HUES6 (cell line): ENCODE measurements around the gene RABGAP1.

Experiments used
- H3K27ac ChIP-seq: 2 replicates; pipeline ENCODE4 v1.7.0; 2013; ENCODE audit warnings: low read depth, mild to moderate bottlenecking, low read length, inconsistent platforms
- H3K27me3 ChIP-seq: 2 replicates; pipeline ENCODE4 v1.6.1; 2013; ENCODE audit warnings: low read length; ENCODE audit not compliant: control insufficient read depth, insufficient read depth
- H3K36me3 ChIP-seq: 2 replicates; pipeline ENCODE4 v1.6.1; 2013; ENCODE audit warnings: low read length; ENCODE audit not compliant: control insufficient read depth, insufficient read depth
- H3K4me1 ChIP-seq: 2 replicates; pipeline ENCODE4 v1.6.1; 2013; ENCODE audit warnings: low read length; ENCODE audit not compliant: control insufficient read depth, insufficient read depth
- H3K4me3 ChIP-seq: 2 replicates; pipeline ENCODE4 v1.5.1; 2013; ENCODE audit warnings: low read depth, low read length
- H3K9ac ChIP-seq: one replicate; pipeline ENCODE4 v1.6.1; 2013; ENCODE audit warnings: mild to moderate bottlenecking, low read length
- H3K9me3 ChIP-seq: 2 replicates; pipeline ENCODE4 v1.6.1; 2013; ENCODE audit warnings: low read depth, low read length; ENCODE audit not compliant: control insufficient read depth, insufficient read depth

The RABGAP1 gene

GRCh38 chr9:123098096-123098459, 157.3 kb downstream of the RABGAP1 start:
- H3K4me3 ChIP-seq: no peak overlapping the region
- H3K36me3 ChIP-seq: peaks cover 73% of the 10 kb centered on the region
- no peaks in the 10 kb centered on the region for H3K27me3 ChIP-seq
- H3K9me3 ChIP-seq: no peaks in the 10 kb centered on the region
- peak overlapping the region; percentile 44 for H3K27ac ChIP-seq
- H3K4me1 ChIP-seq: peaks cover 31% of the 10 kb centered on the region
- H3K9ac ChIP-seq: no peak overlapping the region

DNA sequence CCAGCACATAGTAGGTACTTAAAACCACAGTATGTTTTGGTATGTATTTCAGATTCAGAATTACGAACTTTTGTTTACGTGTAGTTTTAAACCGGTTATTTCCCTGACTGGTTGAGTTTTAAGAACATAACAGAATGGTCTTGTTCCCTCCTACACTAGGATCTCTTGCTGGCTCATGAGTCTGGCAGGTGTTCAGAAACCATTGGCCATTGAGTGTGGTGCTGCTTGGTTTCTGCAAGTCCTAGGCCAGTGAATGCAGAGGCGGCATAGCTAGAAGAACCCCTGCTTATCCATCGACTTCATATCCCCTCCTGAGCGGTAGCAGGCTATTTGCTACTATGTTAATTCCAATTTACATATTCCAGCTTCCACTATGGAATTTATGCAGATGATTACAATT, 158.2 kb downstream of the RABGAP1 start:
- H3K36me3 ChIP-seq: peaks cover 70% of the 10 kb centered on the region
- no peak overlapping the region for H3K9ac ChIP-seq
- no peaks in the 10 kb centered on the region for H3K27me3 ChIP-seq
- no peaks in the 10 kb centered on the region for H3K9me3 ChIP-seq
- no peak overlapping the region for H3K4me3 ChIP-seq
- H3K27ac ChIP-seq: no peak overlapping the region
- H3K4me1 ChIP-seq: peaks cover 33% of the 10 kb centered on the region

GRCh38 chr9:123099548-123099947, 158.7 kb downstream of the RABGAP1 start:
- Histone ChIP-seq H3K27ac (no peak overlapping the region), H3K4me1 (peaks cover 33% of the 10 kb centered on the region), H3K9ac (no peak overlapping the region), H3K36me3 (peaks cover 73% of the 10 kb centered on the region), H3K9me3 (no peaks in the 10 kb centered on the region), H3K27me3 (no peaks in the 10 kb centered on the region), H3K4me3 (no peak overlapping the region)

DNA sequence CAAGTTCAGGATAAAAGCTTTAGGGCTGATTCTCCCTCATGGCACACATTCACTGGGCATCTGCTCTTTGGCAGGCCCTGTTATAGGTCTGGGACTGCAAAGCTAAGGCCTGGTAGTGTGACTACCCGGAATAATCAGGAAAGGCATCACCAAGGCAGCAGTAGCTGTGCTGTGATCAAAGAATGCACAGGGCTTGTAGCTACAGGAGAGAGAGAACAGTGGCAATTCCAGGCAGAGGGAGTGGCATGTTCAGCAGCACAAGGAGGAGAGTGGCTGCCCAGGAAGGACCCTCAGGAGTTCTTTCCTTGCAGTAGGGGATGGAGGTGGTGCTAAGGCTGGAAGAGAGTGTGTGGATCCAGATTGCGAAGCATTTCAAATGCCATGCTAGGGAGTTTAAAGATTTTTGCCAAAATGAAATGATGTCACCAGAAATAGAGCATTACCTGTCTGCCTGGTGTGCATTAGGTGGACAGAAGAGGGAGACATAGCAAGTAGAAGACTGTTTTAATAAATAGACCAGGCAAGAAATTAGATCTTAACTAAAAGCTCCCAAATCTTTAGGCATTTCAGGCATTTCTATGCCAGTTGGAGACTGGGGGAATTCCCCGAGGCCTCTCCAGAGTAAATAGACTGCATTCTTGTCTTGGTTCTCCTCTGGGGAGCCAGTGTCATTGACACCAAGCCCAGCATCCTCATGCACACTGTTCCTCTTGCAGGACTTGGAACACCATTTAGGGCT, 161.7 kb downstream of the RABGAP1 start:
- Histone ChIP-seq H3K9ac (peak overlapping the region; percentile 10), H3K27me3 (no peaks in the 10 kb centered on the region), H3K36me3 (peaks cover 73% of the 10 kb centered on the region), H3K4me1 (peaks cover 26% of the 10 kb centered on the region), H3K9me3 (no peaks in the 10 kb centered on the region), H3K27ac (no peak overlapping the region), H3K4me3 (no peak overlapping the region)

DNA sequence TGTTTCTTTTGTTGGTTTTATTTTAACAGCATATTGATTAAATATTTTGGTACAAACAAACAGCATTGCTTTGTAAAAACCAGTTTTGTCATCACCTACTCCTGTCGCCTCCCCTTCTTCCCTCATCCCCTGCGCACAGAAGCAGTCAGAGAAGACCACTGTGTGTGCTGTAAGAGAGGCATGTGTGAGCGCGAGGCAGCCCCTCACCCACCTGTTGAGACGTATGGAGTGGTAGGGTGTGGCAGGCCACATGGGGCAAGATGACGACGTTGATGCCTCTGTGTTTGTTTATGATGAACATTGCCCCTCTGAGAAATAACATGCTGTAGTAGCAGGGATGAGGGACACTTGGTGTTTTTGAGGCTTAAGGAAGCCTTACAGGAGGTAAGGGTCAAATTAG, 164.0 kb downstream of the RABGAP1 start:
- H3K9me3 ChIP-seq: no peaks in the 10 kb centered on the region
- no peak overlapping the region for H3K27ac ChIP-seq
- H3K36me3 ChIP-seq: peaks cover 72% of the 10 kb centered on the region
- no peak overlapping the region for H3K9ac ChIP-seq
- no peak overlapping the region for H3K4me3 ChIP-seq
- H3K27me3 ChIP-seq: no peaks in the 10 kb centered on the region
- peaks cover 15% of the 10 kb centered on the region for H3K4me1 ChIP-seq

- no peaks in the 10 kb centered on the region for H3K27me3 ChIP-seq
- H3K4me1 ChIP-seq: peaks cover 15% of the 10 kb centered on the region
- no peak overlapping the region for H3K9ac ChIP-seq
- H3K9me3 ChIP-seq: no peaks in the 10 kb centered on the region
- H3K4me3 ChIP-seq: no peak overlapping the region
- peaks cover 75% of the 10 kb centered on the region for H3K36me3 ChIP-seq
- H3K27ac ChIP-seq: no peak overlapping the region
These were observed 164.7 kb downstream of the RABGAP1 start for GRCh38 chr9:123105490-123105889.

DNA sequence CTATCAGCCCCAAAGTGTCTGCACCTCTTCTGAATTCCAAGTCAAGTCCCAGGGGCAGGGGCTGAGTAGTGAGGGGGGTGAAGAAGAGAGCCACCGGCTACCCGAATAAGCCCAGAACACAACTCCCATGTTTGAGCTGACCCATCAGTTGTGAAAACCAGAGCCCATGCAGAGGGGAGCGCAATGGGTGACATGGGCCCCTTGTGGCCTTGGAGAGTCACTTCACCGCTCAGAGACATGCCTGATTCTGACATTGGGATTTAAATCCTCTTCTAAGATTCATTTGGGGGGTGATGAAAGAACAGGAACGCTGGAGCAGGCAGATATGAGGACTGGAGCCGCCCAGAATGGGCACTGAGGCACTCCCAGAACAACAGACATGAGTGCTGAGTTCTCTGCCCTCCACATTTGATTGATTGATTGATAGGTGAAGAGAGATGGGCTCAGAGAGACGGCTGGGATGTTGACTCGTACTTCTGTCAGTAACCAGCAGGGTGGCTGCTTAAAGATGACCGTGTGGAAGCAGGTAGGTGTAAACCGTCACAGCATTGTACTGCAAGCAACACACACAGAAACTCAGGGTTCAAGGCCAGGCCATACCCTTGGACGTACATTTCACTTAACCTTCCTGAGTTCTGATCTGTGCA, 166.9 kb downstream of the RABGAP1 start:
- H3K9me3 ChIP-seq: no peaks in the 10 kb centered on the region
- H3K36me3 ChIP-seq: peaks cover 70% of the 10 kb centered on the region
- H3K27ac ChIP-seq: no peak overlapping the region
- no peak overlapping the region for H3K9ac ChIP-seq
- H3K4me3 ChIP-seq: no peak overlapping the region
- peaks cover 10% of the 10 kb centered on the region for H3K4me1 ChIP-seq
- H3K27me3 ChIP-seq: no peaks in the 10 kb centered on the region

- Histone ChIP-seq H3K4me3 (no peak overlapping the region), H3K27ac (no peak overlapping the region), H3K4me1 (0 out of 2 replicates have a peak, but pooled peaks cover 5% of the 10 kb centered on the region), H3K9ac (no peak overlapping the region), H3K36me3 (peaks cover 66% of the 10 kb centered on the region), H3K9me3 (no peaks in the 10 kb centered on the region), H3K27me3 (no peaks in the 10 kb centered on the region)
These were observed 168.2 kb downstream of the RABGAP1 start for GRCh38 chr9:123108976-123109375.

GRCh38 chr9:123109540-123110279, 168.9 kb downstream of the RABGAP1 start:
- H3K9me3 ChIP-seq: no peaks in the 10 kb centered on the region
- no peak overlapping the region for H3K4me3 ChIP-seq
- H3K36me3 ChIP-seq: peaks cover 66% of the 10 kb centered on the region
- H3K9ac ChIP-seq: no peak overlapping the region
- H3K27me3 ChIP-seq: no peaks in the 10 kb centered on the region
- H3K27ac ChIP-seq: no peak overlapping the region
- 0 out of 2 replicates have a peak, but pooled peaks cover 5% of the 10 kb centered on the region for H3K4me1 ChIP-seq

DNA sequence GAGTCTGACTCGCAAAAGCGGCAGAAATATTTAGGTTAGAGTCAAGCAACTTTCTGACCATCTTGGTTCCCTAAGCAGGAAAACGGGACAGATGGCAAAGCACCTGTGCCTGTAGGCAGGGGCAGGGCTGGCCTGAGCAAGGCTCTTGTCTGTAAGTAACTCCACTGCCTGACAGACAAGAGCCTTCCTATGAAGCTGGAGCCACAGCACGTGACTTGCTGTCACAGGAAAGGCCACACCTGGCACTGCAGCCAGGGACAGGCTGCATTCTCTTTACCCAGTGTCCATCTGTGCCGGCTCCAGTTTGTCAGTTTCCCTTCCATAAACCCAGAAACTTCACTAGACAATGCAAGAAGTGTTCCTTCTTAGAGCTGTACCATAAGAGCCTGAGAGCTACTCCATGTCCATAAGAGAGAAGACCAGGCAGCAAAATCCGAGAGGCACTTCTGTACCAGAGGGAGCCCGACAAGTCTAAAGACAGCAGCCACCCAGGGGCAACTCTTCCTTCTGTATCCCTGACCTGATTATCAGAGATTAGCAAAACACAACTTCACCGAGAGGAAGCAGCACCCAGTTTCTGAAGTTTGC, 170.7 kb downstream of the RABGAP1 start:
- Histone ChIP-seq H3K27me3 (no peaks in the 10 kb centered on the region), H3K4me3 (no peak overlapping the region), H3K27ac (no peak overlapping the region), H3K4me1 (0 out of 2 replicates have a peak, but pooled peaks cover 5% of the 10 kb centered on the region), H3K9ac (no peak overlapping the region), H3K36me3 (peaks cover 68% of the 10 kb centered on the region), H3K9me3 (no peaks in the 10 kb centered on the region)
